Upper lobe of left lung (tissue), 4 donors: ENCODE measurements around the gene INSRR.

Experiments used
- EP300 ChIP-seq, 4 donors: sonication (generic); formaldehyde crosslinking; IDR thresholded peaks; one replicate each; pipeline ENCODE4 v1.5.1; 2017; ENCODE audit warnings: antibody characterized with exemption in 4 of 4, control low read depth in 2 of 4
- POLR2A ChIP-seq, 4 donors: fragments of 450-650 bp; IDR thresholded peaks; one replicate each; pipeline ENCODE4 v1.5.1; 2016 to 2017; ENCODE audit warnings: antibody characterized with exemption in 4 of 4, mild to moderate bottlenecking in 2 of 4
- POLR2AphosphoS5 ChIP-seq, 2 donors: sonication (generic); formaldehyde crosslinking; IDR thresholded peaks; one replicate each; pipeline ENCODE4 v1.5.1; 2017; ENCODE audit warnings: antibody characterized with exemption in 2 of 2
- TF ChIP-seq, protein P1 (sequence below), 6 experiments: fragments of 450-650 bp in 4 of 6; fragments of 200-600 bp in 2 of 6; sonication (generic) in 2 of 6; IDR thresholded peaks; one replicate each; pipeline ENCODE4 v1.5.1; 2016 to 2019; ENCODE audit warnings: antibody characterized with exemption in 6 of 6

DNA sequence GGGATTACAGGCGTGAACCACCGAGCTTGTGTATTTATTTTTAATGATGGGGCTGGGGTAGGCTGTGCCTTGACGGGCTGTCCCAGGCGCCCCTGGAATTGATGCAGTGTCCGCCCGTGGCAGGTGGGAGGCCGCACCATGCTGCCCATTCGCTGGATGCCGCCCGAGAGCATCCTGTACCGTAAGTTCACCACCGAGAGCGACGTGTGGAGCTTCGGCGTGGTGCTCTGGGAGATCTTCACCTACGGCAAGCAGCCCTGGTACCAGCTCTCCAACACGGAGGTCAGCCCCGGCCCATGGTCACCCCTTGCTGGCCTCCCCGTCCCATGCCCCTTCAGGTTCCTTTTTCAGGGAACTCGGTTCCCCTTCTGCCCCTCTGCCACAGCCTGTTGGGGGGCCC lies 21.0 kb upstream of the INSRR start:
- TF ChIP-seq, protein P1, sequence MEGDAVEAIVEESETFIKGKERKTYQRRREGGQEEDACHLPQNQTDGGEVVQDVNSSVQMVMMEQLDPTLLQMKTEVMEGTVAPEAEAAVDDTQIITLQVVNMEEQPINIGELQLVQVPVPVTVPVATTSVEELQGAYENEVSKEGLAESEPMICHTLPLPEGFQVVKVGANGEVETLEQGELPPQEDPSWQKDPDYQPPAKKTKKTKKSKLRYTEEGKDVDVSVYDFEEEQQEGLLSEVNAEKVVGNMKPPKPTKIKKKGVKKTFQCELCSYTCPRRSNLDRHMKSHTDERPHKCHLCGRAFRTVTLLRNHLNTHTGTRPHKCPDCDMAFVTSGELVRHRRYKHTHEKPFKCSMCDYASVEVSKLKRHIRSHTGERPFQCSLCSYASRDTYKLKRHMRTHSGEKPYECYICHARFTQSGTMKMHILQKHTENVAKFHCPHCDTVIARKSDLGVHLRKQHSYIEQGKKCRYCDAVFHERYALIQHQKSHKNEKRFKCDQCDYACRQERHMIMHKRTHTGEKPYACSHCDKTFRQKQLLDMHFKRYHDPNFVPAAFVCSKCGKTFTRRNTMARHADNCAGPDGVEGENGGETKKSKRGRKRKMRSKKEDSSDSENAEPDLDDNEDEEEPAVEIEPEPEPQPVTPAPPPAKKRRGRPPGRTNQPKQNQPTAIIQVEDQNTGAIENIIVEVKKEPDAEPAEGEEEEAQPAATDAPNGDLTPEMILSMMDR (IDR thresholded peaks at IDR 0.05), result no peak
- TF ChIP-seq POLR2AphosphoS5 (IDR thresholded peaks at IDR 0.05) (no peak), POLR2A (IDR thresholded peaks at IDR 0.05) (no peak), EP300 (IDR thresholded peaks at IDR 0.05) (no peak)
